Breast epithelium (tissue), 4 donors: ENCODE measurements around the gene VPS26C. TPM values are rescaled to one million over a fixed set of nuclear protein-coding genes. Genes with fewer than 3 reads are reported as not detected.

ENCODE experiments used
- DNase-seq, 2 donors: peaks; one replicate each; pipeline ENCODE4 v3.0.0-alpha.2; 2019; ENCODE audit warnings: low spot score in 2 of 2
- H3K27ac ChIP-seq, 2 donors: fragments of 200-600 bp; sonication (generic) in 1 of 2; one replicate each; pipeline ENCODE4 v1.5.1; 2016 to 2019; ENCODE audit warnings: mild to moderate bottlenecking in 1 of 2
- H3K27me3 ChIP-seq, 2 donors: fragments of 200-600 bp; sonication (generic) in 1 of 2; one replicate each; pipeline versions ENCODE4 v1.5.1 to v1.6.0; 2017 to 2019; ENCODE audit warnings: control low read depth in 1 of 2, mild to moderate bottlenecking in 1 of 2
- H3K36me3 ChIP-seq: fragments of 200-600 bp; one replicate; pipeline ENCODE4 v1.5.1; 2019
- H3K4me1 ChIP-seq, 2 donors: fragments of 200-600 bp; sonication (generic); one replicate each; pipeline ENCODE4 v1.5.1; 2016 to 2019; ENCODE audit warnings: control low read depth in 1 of 2
- H3K4me3 ChIP-seq, 3 donors: fragments of 200-600 bp; sonication (generic); 1 replicate in 2 of 3; 2 replicates in 1 of 3; pipeline ENCODE4 v1.5.1; 2016 to 2019; ENCODE audit warnings: mild to moderate bottlenecking in 3 of 3, moderate library complexity in 2 of 3
- H3K9me3 ChIP-seq, 2 donors: fragments of 200-600 bp; sonication (generic) in 1 of 2; one replicate each; pipeline ENCODE4 v1.5.1; 2016 to 2019; ENCODE audit warnings: control low read depth in 1 of 2
- CTCF ChIP-seq, 3 donors: fragments of 450-650 bp; IDR thresholded peaks; one replicate each; pipeline ENCODE4 v1.5.1; 2016 to 2017; ENCODE audit warnings: antibody characterized with exemption in 3 of 3, mild to moderate bottlenecking in 3 of 3, moderate library complexity in 3 of 3
- POLR2A ChIP-seq: fragments of 450-650 bp; IDR thresholded peaks from one replicate; pipeline ENCODE4 v1.6.1; 2016; ENCODE audit warnings: antibody characterized with exemption, mild to moderate bottlenecking, moderate library complexity
- POLR2AphosphoS5 ChIP-seq, 3 donors: sonication (generic); formaldehyde crosslinking; IDR thresholded peaks; one replicate each; pipeline ENCODE4 v1.6.1; 2017; ENCODE audit warnings: antibody characterized with exemption in 3 of 3
- intact Hi-C: fragments of 100-400 bp; cut with DNase I; formaldehyde crosslinking; loops from one replicate; pipeline ENCODE4 v1.15.1; 2023; ENCODE audit warnings: low total_unique reads
- total RNA-seq, 3 donors: library from RNA; depleted of rRNA; stranded (reverse); fragments of >200 nt; gene quantifications; one replicate each; pipeline ENCODE4 v1.1.0, GENCODE V29; 2016

Gene VPS26C
- total RNA-seq, 3 donors from 2014 or later = 43.9 to 84.5 (median 60.6) TPM

GRCh38 chr21:37196847-37197246, 70.3 kb downstream of the VPS26C start:
- intact Hi-C loops = no loop called here
- TF ChIP-seq POLR2A (no peak), POLR2AphosphoS5 (IDR thresholded peaks at IDR 0.05) (no peak), CTCF (IDR thresholded peaks at IDR 0.05) (no peak)
- Histone ChIP-seq H3K36me3 (no peaks in the 10 kb centered on the region), H3K4me3 (no peak overlapping the region), H3K27me3 (no peaks in the 10 kb centered on the region), H3K4me1 (no peaks in the 10 kb centered on the region), H3K27ac (no peak overlapping the region), H3K9me3 (no peaks in the 10 kb centered on the region)
- DNase-seq = no peak

GRCh38 chr21:37195610-37196009, 71.5 kb downstream of the VPS26C start:
- H3K4me1 ChIP-seq = no peaks in the 10 kb centered on the region
- TF ChIP-seq POLR2A = no peak
- no peak for TF ChIP-seq POLR2AphosphoS5 (IDR thresholded peaks at IDR 0.05)
- TF ChIP-seq CTCF (IDR thresholded peaks at IDR 0.05) = no peak
- H3K4me3 ChIP-seq = no peak overlapping the region
- H3K27me3 ChIP-seq = no peaks in the 10 kb centered on the region
- intact Hi-C loops = no loop called here
- no peaks in the 10 kb centered on the region for H3K36me3 ChIP-seq
- no peak for DNase-seq
- no peaks in the 10 kb centered on the region for H3K9me3 ChIP-seq
- no peak overlapping the region for H3K27ac ChIP-seq

GRCh38 chr21:37195059-37195458, 72.1 kb downstream of the VPS26C start:
- Histone ChIP-seq H3K27me3 (no peaks in the 10 kb centered on the region), H3K36me3 (no peaks in the 10 kb centered on the region), H3K4me3 (no peak overlapping the region), H3K27ac (no peak overlapping the region), H3K9me3 (no peaks in the 10 kb centered on the region), H3K4me1 (no peaks in the 10 kb centered on the region)
- DNase-seq = no peak
- intact Hi-C loops = no loop called here
- no peak for TF ChIP-seq CTCF (IDR thresholded peaks at IDR 0.05)
- TF ChIP-seq POLR2AphosphoS5 (IDR thresholded peaks at IDR 0.05) = no peak
- no peak for TF ChIP-seq POLR2A

- no peaks in the 10 kb centered on the region for H3K36me3 ChIP-seq
- TF ChIP-seq CTCF (IDR thresholded peaks at IDR 0.05) (no peak), POLR2AphosphoS5 (IDR thresholded peaks at IDR 0.05) (no peak), POLR2A (no peak)
- H3K4me1 ChIP-seq = no peaks in the 10 kb centered on the region
- H3K27ac ChIP-seq = no peak overlapping the region
- intact Hi-C loops = no loop called here
- H3K9me3 ChIP-seq = no peaks in the 10 kb centered on the region
- no peak for DNase-seq
- H3K4me3 ChIP-seq = no peak overlapping the region
- H3K27me3 ChIP-seq = no peaks in the 10 kb centered on the region
Measured at GRCh38 chr21:37193676-37194075, 73.5 kb downstream of the VPS26C start.

- no peak for DNase-seq
- H3K36me3 ChIP-seq = no peaks in the 10 kb centered on the region
- H3K4me3 ChIP-seq = no peak overlapping the region
- no peaks in the 10 kb centered on the region for H3K27me3 ChIP-seq
- no peak overlapping the region for H3K27ac ChIP-seq
- no peak for TF ChIP-seq CTCF (IDR thresholded peaks at IDR 0.05)
- no peak for TF ChIP-seq POLR2AphosphoS5 (IDR thresholded peaks at IDR 0.05)
- TF ChIP-seq POLR2A = no peak
- H3K4me1 ChIP-seq = no peaks in the 10 kb centered on the region
- H3K9me3 ChIP-seq = no peaks in the 10 kb centered on the region
- intact Hi-C loops = no loop called here
Measured at GRCh38 chr21:37193006-37193405, 74.1 kb downstream of the VPS26C start.
